ENCODE measurements around the gene AUTS2. TPM values are rescaled to one million over a fixed set of nuclear protein-coding genes. Genes with fewer than 3 reads are reported as not detected.

AUTS2 gene
- total and polyA plus RNA-seq, 2 of the 8 experiments (the other 6 are each of a cell fraction or from before 2014, with no cell fraction given), result 25.9 to 101 TPM

DNA sequence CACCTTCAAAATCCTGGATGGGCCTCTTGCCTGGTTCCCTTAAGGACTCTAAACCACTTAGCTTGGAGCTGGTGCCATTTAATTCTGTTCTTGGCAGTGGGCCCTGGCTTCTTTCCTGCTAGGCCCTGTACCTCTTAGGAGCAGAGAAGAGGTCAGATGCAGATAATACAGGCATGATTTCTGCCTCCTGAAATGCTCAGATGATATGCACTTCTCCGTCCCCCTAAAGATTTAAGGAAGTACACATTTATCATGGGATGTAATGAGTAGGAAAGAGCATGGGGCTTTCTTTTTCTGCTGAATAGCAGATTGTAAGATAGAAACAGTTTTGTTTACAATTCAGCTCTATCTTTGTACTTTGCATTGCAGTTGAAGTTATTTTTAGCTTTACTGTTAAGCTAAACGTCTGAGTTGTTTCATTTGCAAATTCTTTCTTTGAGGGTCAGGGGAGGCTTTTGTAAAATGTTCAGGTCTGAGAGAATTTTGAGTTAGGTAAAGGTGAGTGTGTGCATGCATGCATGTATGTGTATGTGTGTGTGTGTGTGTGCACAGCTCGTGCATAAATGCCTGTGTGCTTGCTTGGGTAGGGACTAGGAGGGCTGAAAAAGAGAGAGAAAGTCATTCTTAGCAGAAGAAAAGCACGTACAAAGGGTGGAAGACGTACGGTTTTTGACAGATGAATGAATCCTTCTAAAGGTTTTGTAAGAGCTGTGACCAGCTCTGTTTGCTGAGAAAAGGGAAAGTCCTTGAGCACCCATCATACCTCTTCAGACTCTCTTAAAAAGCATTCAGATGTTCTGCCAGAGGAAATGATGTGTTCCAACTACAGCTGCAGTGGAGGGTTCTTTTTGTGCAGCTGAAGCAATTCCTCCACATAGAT is 364.2 kb downstream of the AUTS2 start:
- Histone ChIP-seq H2BK15ac (ENCODE audit: low read length) (no peak overlapping the region), H2BK20ac (ENCODE audit: low read length) (no peak overlapping the region), H4K8ac (ENCODE audit: extremely low read depth, insufficient read depth, low read length) (no peak overlapping the region), H3K56ac (replicated peaks; ENCODE audit: insufficient read length, low read depth, low read length) (no peak overlapping the region), H3K4ac (replicated peaks; ENCODE audit: insufficient read length, low read depth, low read length) (no peak overlapping the region), H3K79me2 (ENCODE audit: control insufficient read depth in 1 of 2, insufficient read depth in 2 of 2, low read length in 2 of 2) (no peaks in the 10 kb centered on the region), H2BK12ac (ENCODE audit: low read depth, low read length) (no peak overlapping the region; the same call in 1 of the 2 replicates), H3K4me2 (ENCODE audit: insufficient read depth in 1 of 2, low read depth in 2 of 2, low read length in 2 of 2) (peak overlapping the region; percentile 44 to 46; a peak in 3 of 4 replicates), H3K18ac (ENCODE audit: extremely low read depth, low read length) (peak overlapping the region; percentile 41), H3K23ac (ENCODE audit: insufficient read length) (no peak overlapping the region), H3K36me3 (ENCODE audit: control insufficient read depth in 2 of 4, insufficient read depth in 4 of 4, low read length in 3 of 4) (no peaks in the 10 kb centered on the region), H2AFZ (ENCODE audit: low read length) (no peak overlapping the region), H2AK5ac (ENCODE audit: low read depth, low read length) (no peak overlapping the region), H4K91ac (replicated peaks; ENCODE audit: insufficient read length, low read length) (no peak overlapping the region), H3K79me1 (ENCODE audit: low read depth, low read length) (no peaks in the 10 kb centered on the region), H4K5ac (ENCODE audit: insufficient read length, low read depth, low read length) (no peak overlapping the region), H3K27me3 (replicated peaks in 1 of 4; ENCODE audit: control insufficient read depth in 3 of 4, extremely low read depth in 1 of 4, insufficient read depth in 3 of 4, low read length in 3 of 4) (peaks cover 0 to 1% (median 0%) of the 10 kb centered on the region in 4 experiments; a peak in 2 of 7 replicates), H3K9ac (replicated peaks in 1 of 4; ENCODE audit: extremely low read depth in 1 of 4, low read depth in 3 of 4, low read length in 3 of 4) (no peak overlapping the region), H2BK5ac (ENCODE audit: low read depth, low read length) (no peak overlapping the region), H3K4me1 (replicated peaks in 1 of 4; ENCODE audit: control insufficient read depth in 3 of 4, insufficient read depth in 4 of 4, low read length in 3 of 4) (peaks cover 0 to 14% (median 6%) of the 10 kb centered on the region in 4 experiments; a peak in 6 of 7 replicates), H2BK120ac (replicated peaks; ENCODE audit: low read depth, low read length) (no peak overlapping the region), H4K20me1 (replicated peaks in 1 of 2; ENCODE audit: control insufficient read depth in 1 of 2, insufficient read depth in 2 of 2, low read length in 2 of 2) (no peaks in the 10 kb centered on the region), H3K9me3 (ENCODE audit: insufficient read depth in 2 of 2, low read depth in 1 of 2, low read length in 1 of 2) (no peaks in the 10 kb centered on the region), H3K27ac (ENCODE audit: low read depth, low read length) (no peak overlapping the region), H3K23me2 (ENCODE audit: low read depth, low read length) (no peaks in the 10 kb centered on the region), H3K4me3 (ENCODE audit: extremely low read depth in 1 of 4, insufficient read depth in 2 of 4, low read depth in 3 of 4, low read length in 4 of 4) (peak overlapping the region in 1 of 4 experiments; percentile 25; a peak in 1 of 8 replicates), H3K14ac (ENCODE audit: insufficient read length) (no peak overlapping the region)
- ChIA-PET CTCF (ENCODE audit: partially characterized antibody) (no interaction called here), POLR2A (ENCODE audit: partially characterized antibody) (no interaction called here)
- 60% methylated on average over 6 of the region's 6 CpGs; no CpG with 5 or more reads in 1 of the 2 experiments for WGBS, 2 experiments (ENCODE audit: extremely low coverage in 1 of 2, insufficient coverage in 1 of 2, insufficient read length in 1 of 2, insufficient replicate concordance in 2 of 2, low coverage in 1 of 2, low lambda C conversion rate in 2 of 2, missing lambda C conversion rate in 1 of 2)
- DNase-seq (ENCODE audit: low read depth in 1 of 2, low spot score in 2 of 2) (no peak), FAIRE-seq (peak; percentile 65)
- TF ChIP-seq CREB1 (IDR thresholded peaks at IDR 0.05), result no peak
